D721Med (cell line): ENCODE measurements around the gene CRTAC1.

Experiments
- DNase-seq: peaks from one replicate; pipeline ENCODE4 v3.0.0; 2011; ENCODE audit warnings: low spot score; ENCODE audit not compliant: insufficient read length
- FAIRE-seq: peaks from 2 replicates; lab custom pipeline; 2011; peaks lifted over from hg19 to GRCh38; lab: Jason Lieb, UNC
- TF ChIP-seq, protein P1 (sequence below): IDR thresholded peaks from 2 replicates; pipeline ENCODE4 v1.5.1; 2012; ENCODE audit warnings: mild to moderate bottlenecking, control low read depth; ENCODE audit not compliant: insufficient read depth; ENCODE audit errors: missing control alignments

The CRTAC1 gene

DNA sequence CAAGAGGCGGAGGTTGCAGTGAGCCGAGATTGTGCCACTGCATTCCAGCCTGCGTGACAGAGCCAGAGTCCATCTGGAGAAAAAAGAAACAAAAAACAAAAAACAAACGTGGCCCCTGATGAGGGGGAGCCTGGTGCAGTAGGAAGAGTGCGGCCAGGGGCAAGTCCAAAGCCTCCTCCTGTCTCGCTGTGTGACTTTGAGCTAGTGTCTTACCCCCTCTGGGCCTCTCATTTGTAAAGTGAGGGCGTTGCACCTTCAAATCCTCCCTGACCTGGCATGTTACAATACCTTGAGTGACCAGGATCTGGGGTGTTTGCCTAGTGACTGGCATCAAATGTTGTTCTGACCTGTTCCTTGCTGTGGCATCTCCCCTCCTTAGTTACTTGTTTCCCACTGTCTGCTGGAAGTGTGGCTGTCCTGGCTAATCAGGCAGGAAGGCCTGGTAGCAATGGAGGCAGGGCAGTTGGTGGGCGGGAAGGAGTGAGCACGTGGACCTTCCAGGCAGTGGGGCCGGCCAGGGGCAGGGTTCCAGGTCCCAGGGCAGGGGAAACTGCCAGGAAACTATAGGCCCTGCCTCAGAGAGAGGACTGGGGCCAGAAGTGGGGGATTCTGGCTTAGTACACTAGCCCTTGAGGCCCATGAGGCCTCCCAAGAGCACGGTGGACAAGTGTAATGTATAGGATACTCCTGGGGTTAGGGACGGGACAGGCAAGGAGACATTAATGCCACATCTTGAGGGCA, 205.2 kb downstream of the CRTAC1 start:
- FAIRE-seq, result no peak
- no peak for DNase-seq
- TF ChIP-seq, protein P1, sequence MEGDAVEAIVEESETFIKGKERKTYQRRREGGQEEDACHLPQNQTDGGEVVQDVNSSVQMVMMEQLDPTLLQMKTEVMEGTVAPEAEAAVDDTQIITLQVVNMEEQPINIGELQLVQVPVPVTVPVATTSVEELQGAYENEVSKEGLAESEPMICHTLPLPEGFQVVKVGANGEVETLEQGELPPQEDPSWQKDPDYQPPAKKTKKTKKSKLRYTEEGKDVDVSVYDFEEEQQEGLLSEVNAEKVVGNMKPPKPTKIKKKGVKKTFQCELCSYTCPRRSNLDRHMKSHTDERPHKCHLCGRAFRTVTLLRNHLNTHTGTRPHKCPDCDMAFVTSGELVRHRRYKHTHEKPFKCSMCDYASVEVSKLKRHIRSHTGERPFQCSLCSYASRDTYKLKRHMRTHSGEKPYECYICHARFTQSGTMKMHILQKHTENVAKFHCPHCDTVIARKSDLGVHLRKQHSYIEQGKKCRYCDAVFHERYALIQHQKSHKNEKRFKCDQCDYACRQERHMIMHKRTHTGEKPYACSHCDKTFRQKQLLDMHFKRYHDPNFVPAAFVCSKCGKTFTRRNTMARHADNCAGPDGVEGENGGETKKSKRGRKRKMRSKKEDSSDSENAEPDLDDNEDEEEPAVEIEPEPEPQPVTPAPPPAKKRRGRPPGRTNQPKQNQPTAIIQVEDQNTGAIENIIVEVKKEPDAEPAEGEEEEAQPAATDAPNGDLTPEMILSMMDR, result no peak

DNA sequence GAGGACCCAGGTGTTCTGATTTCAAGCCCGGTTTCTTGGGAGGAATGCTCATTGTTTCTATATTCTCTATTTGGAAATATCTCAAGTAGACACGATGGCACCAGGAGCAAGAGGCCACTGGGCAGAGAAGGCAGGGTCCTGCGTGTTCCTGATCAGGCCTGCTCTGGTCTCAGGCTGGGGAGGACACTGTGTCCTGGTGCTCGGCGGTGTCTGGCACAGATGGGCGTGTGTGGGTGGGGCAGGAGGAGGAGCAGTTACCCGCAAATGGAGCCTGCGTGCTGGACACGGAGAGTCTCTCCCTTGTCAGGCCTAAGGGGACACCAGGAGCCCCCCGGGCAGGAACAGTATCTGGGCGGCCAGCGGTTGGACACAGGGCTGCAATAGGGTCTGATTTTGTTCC, 206.7 kb downstream of the CRTAC1 start:
- no peak for DNase-seq
- no peak for FAIRE-seq
- TF ChIP-seq, protein P1, result no peak

DNA sequence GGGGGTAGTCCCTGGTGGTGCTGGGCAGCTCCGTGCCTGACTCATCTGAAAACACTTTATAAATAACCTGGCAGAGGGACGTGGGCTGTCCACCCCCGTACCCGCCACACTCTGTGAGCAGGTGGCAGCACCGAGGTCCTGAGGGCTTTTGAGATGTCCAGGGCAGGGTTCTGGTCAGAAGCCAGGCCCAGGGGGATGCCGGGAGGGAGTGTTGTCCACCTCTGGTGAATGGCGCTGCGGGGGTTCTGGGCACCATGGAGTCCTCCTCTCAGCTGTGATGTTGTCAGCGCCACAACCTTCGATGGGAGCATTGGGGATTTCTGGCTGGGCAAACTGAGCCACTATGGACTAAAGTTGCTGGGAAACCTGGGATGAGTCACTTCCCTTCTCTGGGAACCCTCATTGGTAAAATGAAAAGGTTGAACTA, 208.1 kb downstream of the CRTAC1 start:
- TF ChIP-seq, protein P1, result no peak
- DNase-seq (no peak), FAIRE-seq (no peak)

DNA sequence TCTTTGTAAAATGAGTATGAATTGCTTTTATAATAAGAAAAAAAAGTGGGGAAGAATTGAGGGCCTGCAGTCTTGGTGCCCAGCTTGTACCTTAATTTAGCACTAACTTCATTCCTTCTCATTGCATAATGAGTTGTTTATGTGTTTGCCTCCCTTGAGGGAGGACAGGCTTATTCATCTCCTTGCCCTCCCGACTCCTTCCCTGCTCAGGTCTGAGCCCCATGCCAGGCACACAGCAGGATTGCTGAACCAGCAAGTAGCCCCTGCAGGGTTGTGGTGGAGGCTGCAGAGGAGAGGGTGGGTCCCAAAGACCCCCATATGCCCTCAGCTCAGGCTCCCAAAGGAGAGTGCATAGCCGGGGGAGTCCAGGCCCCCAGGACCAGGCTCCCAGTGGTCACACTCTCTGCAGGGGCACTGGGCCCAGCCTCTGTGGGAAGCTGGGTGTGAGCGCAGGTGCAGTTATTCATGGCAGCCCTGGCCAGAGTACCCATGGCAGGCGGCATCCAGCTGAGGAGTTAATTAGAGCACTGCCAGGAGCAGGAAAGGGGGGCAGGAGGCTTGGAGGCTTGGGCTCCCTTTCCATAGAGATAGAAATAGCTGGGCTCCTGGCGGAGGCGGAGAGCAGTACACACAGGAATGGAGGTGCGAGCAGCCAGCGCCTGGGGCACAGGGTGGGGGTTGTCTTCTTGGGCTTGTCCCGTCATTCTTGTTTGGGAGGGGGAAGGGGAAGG, 208.9 kb downstream of the CRTAC1 start:
- FAIRE-seq, result no peak
- DNase-seq, result no peak
- TF ChIP-seq, protein P1, result no peak

DNA sequence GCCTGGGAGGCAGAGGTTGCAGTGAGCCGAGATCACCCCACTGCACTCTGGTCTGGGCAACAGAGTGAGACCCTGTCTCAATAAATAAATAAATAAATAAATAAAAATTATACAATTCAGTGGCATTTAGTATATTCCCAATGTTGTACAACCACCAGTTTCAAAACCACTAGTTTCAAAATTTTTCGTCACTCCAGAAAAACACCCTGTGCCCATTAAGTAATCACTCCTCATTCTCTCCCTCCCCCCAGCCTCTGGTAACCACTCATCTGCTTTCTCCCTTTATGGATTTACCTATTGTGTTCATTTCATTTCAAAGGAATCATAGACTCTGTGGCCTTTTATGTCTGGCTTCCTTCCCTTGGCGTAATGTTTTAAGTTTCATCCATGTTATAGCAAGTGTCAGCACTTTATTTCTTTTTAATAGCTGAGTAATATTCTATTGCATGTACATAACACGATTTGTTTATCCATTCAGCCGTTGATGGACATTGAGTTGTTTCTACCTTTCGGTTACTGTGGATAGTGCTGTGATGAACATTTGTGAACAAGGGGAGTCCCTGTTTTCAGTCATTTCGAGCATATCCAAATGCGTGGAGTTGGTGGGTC, 210.2 kb downstream of the CRTAC1 start:
- TF ChIP-seq, protein P1, result no peak
- DNase-seq (no peak), FAIRE-seq (no peak)

DNA sequence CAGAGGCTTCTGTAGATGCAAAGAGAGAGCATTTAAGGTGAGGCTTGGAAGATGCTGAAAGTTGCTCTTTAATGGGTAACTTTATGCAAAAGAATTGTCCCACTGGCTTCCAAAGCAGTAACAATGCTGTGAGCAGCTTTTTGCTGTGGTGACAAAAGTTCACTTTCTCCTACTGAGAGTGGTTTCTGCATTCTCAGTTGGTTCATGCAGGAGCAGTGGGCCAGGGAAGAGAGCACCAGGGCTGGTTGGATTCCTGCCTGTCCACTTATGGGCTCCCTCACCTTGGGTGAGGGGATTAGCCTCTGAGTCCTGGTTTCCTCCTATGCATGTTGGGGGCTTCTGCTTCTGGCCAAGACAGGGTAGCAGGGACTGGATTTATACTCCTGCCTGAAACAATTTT, 211.8 kb downstream of the CRTAC1 start:
- DNase-seq, result no peak
- TF ChIP-seq, protein P1, result no peak
- FAIRE-seq, result no peak
